Ishikawa (cell line): Measurements from ENCODE around the gene GAL3ST3.

Experiments used
- FOXM1 ChIP-seq: IDR thresholded peaks from 2 replicates; pipeline ENCODE4 v1.6.1; 2012; ENCODE audit warnings: low read depth, borderline replicate concordance
- NFIC ChIP-seq: IDR thresholded peaks from 2 replicates; pipeline ENCODE4 v1.6.1; 2012
- RAD21 ChIP-seq: IDR thresholded peaks from 2 replicates; pipeline ENCODE4 v1.6.1; 2012; ENCODE audit warnings: low read depth
- TAF1 ChIP-seq: IDR thresholded peaks from 2 replicates; pipeline ENCODE4 v1.6.1; 2012; ENCODE audit warnings: low read depth, mild to moderate bottlenecking
- YY1 ChIP-seq: IDR thresholded peaks from 2 replicates; pipeline ENCODE4 v1.6.1; 2012; ENCODE audit warnings: low read depth
- TF ChIP-seq, protein P1 (sequence below): IDR thresholded peaks from 2 replicates; pipeline ENCODE4 v1.6.1; 2012
- TF ChIP-seq, protein P2 (sequence below): IDR thresholded peaks from 2 replicates; pipeline ENCODE4 v1.6.1; 2012; ENCODE audit warnings: low read depth, mild to moderate bottlenecking

DNA sequence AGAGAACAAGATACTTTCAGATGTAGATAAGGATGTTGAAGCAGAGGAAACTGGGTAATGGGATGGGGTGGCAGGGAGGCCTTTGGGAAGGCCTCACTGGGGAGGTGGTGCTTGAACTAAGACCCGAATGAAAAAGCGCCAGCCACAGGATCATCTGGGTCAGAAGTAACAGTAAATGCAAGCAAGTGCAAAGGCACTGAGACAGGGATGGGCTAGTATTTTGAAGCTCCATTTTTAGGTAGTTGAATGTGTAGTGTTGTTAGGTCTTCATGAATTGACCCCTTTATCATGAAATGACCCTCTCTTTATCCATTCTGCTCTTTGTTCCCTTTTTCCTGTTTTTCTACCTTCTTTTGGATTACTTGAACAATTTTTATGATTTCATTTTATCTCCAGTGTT is 14.9 kb upstream of the GAL3ST3 start:
- TF ChIP-seq, protein P1, sequence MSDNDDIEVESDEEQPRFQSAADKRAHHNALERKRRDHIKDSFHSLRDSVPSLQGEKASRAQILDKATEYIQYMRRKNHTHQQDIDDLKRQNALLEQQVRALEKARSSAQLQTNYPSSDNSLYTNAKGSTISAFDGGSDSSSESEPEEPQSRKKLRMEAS: no peak
- TF ChIP-seq, protein P2, sequence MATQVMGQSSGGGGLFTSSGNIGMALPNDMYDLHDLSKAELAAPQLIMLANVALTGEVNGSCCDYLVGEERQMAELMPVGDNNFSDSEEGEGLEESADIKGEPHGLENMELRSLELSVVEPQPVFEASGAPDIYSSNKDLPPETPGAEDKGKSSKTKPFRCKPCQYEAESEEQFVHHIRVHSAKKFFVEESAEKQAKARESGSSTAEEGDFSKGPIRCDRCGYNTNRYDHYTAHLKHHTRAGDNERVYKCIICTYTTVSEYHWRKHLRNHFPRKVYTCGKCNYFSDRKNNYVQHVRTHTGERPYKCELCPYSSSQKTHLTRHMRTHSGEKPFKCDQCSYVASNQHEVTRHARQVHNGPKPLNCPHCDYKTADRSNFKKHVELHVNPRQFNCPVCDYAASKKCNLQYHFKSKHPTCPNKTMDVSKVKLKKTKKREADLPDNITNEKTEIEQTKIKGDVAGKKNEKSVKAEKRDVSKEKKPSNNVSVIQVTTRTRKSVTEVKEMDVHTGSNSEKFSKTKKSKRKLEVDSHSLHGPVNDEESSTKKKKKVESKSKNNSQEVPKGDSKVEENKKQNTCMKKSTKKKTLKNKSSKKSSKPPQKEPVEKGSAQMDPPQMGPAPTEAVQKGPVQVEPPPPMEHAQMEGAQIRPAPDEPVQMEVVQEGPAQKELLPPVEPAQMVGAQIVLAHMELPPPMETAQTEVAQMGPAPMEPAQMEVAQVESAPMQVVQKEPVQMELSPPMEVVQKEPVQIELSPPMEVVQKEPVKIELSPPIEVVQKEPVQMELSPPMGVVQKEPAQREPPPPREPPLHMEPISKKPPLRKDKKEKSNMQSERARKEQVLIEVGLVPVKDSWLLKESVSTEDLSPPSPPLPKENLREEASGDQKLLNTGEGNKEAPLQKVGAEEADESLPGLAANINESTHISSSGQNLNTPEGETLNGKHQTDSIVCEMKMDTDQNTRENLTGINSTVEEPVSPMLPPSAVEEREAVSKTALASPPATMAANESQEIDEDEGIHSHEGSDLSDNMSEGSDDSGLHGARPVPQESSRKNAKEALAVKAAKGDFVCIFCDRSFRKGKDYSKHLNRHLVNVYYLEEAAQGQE: no peak
- TF ChIP-seq RAD21 (no peak), TAF1 (no peak), YY1 (no peak), FOXM1 (no peak), NFIC (no peak)
